ENCODE results near the gene NTRK2.

The NTRK2 gene

DNA sequence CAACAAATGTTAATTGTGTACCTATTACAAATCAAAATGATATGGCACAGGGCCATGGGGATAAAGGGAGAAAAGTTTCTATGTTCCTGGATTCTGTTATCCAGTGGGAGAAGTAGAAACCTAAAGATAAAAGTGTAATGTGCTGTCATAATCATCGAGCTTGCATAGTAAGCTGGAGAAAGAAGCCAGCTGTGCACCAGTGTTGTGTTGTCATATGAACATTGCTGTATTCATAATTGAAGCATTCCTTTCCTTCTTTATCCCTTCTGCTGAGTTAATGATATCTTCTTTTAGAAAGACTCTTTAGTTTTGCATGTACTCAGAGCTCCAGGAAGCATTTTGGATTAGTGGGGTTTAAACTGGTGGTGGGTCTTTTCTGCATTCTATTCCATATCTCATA lies 39.5 kb downstream of the NTRK2 start:
- CTCF ChIA-PET: interaction anchor here (1.1 kb wide), 1 partner anchor 11 kb away, joined by 3 read pairs; no protein-coding TSS in a partner anchor
- DNase-seq: peak in 1 of 3 donors; percentile 3
- H3K27ac ChIP-seq (ENCODE audit: insufficient read depth in 1 of 2, low read depth in 1 of 2, low read length in 2 of 2, poor library complexity in 1 of 2, severe bottlenecking in 2 of 2): no peak overlapping the region
- peaks cover 3 to 57% (median 33%) of the 10 kb centered on the region in 5 experiments for H3K27me3 ChIP-seq (replicated peaks in 2 of 5; ENCODE audit: control insufficient read depth in 4 of 5, insufficient read depth in 5 of 5, low read length in 4 of 5)
- H3K9me3 ChIP-seq (ENCODE audit: control extremely low read depth in 1 of 5, control insufficient read depth in 4 of 5, insufficient read depth in 2 of 5, low read depth in 1 of 5, low read length in 4 of 5): no peaks in the 10 kb centered on the region
- POLR2A ChIA-PET: interaction anchor here (0.6 kb wide), 1 partner anchor 14 kb away, joined by 3 read pairs; no protein-coding TSS in a partner anchor
- no peak overlapping the region for H3K4me3 ChIP-seq (ENCODE audit: control insufficient read depth in 1 of 7, extremely low read depth in 1 of 7, insufficient read depth in 4 of 7, low read depth in 2 of 7, low read length in 6 of 7)
- peaks cover 6 to 13% (median 11%) of the 10 kb centered on the region in 4 experiments for H3K4me1 ChIP-seq (ENCODE audit: control extremely low read depth in 1 of 4, control insufficient read depth in 4 of 4, insufficient read depth in 4 of 4, low read length in 3 of 4)
- no peaks in the 10 kb centered on the region for H3K36me3 ChIP-seq (ENCODE audit: control insufficient read depth in 4 of 4, insufficient read depth in 4 of 4, low read length in 3 of 4)
- WGBS (ENCODE audit: insufficient coverage): no CpG with 5 or more reads among the region's 1 CpG

DNA sequence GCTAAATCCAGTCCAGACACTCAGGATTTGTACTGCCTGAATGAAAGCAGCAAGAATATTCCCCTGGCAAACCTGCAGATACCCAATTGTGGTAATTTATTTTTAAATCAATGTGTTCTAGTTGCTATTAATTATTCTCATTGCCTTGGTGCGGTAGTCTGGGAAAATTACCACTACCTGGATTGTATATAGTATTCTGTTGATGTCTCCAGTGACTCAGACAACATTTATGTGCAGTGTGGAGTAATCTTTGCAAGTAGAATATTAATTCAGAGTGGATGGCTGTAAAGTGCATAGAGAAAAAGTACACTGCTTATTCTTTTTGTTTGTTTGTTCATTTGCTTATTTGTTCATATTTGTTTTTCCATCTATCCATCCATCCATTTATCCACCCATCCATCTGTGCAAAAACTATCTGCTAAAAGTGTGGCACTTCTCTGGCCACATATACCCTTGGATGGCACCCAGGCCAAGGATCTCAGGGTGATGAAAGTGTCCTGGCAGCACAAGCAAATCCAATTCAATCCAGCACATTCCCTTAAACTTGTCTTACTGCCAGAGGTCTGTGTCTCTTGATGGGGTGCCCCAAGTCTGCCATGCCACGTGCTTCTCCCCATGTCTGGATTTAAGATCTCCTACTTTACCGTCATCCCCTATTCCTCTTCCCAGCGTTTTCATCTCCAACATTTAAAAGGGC lies 41.3 kb downstream of the NTRK2 start:
- WGBS (ENCODE audit: insufficient coverage): 100% methylated on average over 2 of the region's 4 CpGs
- Histone ChIP-seq H3K27me3 (replicated peaks in 2 of 5; ENCODE audit: control insufficient read depth in 4 of 5, insufficient read depth in 5 of 5, low read length in 4 of 5) (peaks cover 3 to 63% (median 29%) of the 10 kb centered on the region in 5 experiments), H3K27ac (ENCODE audit: insufficient read depth in 1 of 2, low read depth in 1 of 2, low read length in 2 of 2, poor library complexity in 1 of 2, severe bottlenecking in 2 of 2) (no peak overlapping the region), H3K4me1 (ENCODE audit: control extremely low read depth in 1 of 4, control insufficient read depth in 4 of 4, insufficient read depth in 4 of 4, low read length in 3 of 4) (peaks cover 6 to 13% (median 11%) of the 10 kb centered on the region in 4 experiments), H3K9me3 (ENCODE audit: control extremely low read depth in 1 of 5, control insufficient read depth in 4 of 5, insufficient read depth in 2 of 5, low read depth in 1 of 5, low read length in 4 of 5) (no peaks in the 10 kb centered on the region), H3K36me3 (ENCODE audit: control insufficient read depth in 4 of 4, insufficient read depth in 4 of 4, low read length in 3 of 4) (no peaks in the 10 kb centered on the region), H3K4me3 (ENCODE audit: control insufficient read depth in 1 of 7, extremely low read depth in 1 of 7, insufficient read depth in 4 of 7, low read depth in 2 of 7, low read length in 6 of 7) (no peak overlapping the region)
- CTCF ChIA-PET: no interaction called here
- DNase-seq: no peak
- POLR2A ChIA-PET: no interaction called here

DNA sequence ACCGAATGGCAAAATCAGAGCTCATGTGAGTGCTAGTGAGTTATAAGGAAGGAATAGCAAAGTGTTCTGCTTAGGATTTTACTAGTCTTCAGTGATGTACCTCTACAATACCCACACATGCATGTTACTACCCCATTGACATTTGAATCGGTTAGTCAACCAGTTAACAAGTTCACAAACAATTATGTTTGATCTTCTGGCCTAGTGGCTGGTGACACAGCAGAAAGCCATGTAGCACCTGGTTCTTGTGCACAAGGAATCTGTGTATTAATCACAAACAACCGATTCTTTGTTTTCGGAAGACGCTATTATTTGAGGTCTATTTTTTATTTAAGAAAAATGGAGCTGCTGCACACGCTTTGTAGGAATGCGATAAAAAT lies 41.9 kb downstream of the NTRK2 start:
- H3K36me3 ChIP-seq (ENCODE audit: control insufficient read depth in 4 of 4, insufficient read depth in 4 of 4, low read length in 3 of 4): no peaks in the 10 kb centered on the region
- H3K9me3 ChIP-seq (ENCODE audit: control extremely low read depth in 1 of 5, control insufficient read depth in 4 of 5, insufficient read depth in 2 of 5, low read depth in 1 of 5, low read length in 4 of 5): no peaks in the 10 kb centered on the region
- peaks cover 6 to 13% (median 11%) of the 10 kb centered on the region in 4 experiments for H3K4me1 ChIP-seq (ENCODE audit: control extremely low read depth in 1 of 4, control insufficient read depth in 4 of 4, insufficient read depth in 4 of 4, low read length in 3 of 4)
- POLR2A ChIA-PET: no interaction called here
- WGBS (ENCODE audit: insufficient coverage): 93% methylated on average over 6 of the region's 7 CpGs
- DNase-seq: no peak
- H3K27me3 ChIP-seq (replicated peaks in 2 of 5; ENCODE audit: control insufficient read depth in 4 of 5, insufficient read depth in 5 of 5, low read length in 4 of 5): peaks cover 3 to 64% (median 29%) of the 10 kb centered on the region in 5 experiments
- H3K4me3 ChIP-seq (ENCODE audit: control insufficient read depth in 1 of 7, extremely low read depth in 1 of 7, insufficient read depth in 4 of 7, low read depth in 2 of 7, low read length in 6 of 7): no peak overlapping the region
- CTCF ChIA-PET: no interaction called here
- no peak overlapping the region for H3K27ac ChIP-seq (ENCODE audit: insufficient read depth in 1 of 2, low read depth in 1 of 2, low read length in 2 of 2, poor library complexity in 1 of 2, severe bottlenecking in 2 of 2)

- CTCF ChIA-PET: no interaction called here
Measured at GRCh38 chr9:84711936-84712335, 42.4 kb downstream of the NTRK2 start.

DNA sequence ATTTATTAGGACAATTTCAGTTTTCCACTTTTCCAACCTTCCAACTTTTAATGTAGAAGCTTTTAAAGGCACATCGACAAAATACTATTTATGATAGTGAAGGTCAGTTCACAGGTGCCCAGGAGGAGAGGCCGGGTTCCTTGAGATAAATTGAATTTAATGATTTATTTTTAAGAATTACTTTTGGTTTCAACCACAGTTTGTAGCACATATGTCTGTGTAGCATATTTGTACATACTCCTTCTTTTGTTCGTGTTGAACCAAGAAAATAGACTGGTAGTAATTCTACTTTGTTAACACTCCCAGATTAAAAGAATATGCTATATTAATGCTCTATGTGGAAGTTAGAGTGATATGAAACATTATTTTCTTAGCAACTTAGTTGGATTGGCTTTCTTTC lies 46.7 kb downstream of the NTRK2 start:
- ChIA-PET POLR2A (no interaction called here), CTCF (interaction anchor here (1.9 kb wide), 1 partner anchor 19 kb away, joined by 10 read pairs; no protein-coding TSS in a partner anchor)
- no peaks in the 10 kb centered on the region for H3K36me3 ChIP-seq (ENCODE audit: control insufficient read depth in 4 of 4, insufficient read depth in 4 of 4, low read length in 3 of 4)
- H3K4me3 ChIP-seq (ENCODE audit: control insufficient read depth in 1 of 7, extremely low read depth in 1 of 7, insufficient read depth in 4 of 7, low read depth in 2 of 7, low read length in 6 of 7): no peak overlapping the region
- peaks cover 6 to 56% (median 11%) of the 10 kb centered on the region in 5 experiments for H3K27me3 ChIP-seq (replicated peaks in 2 of 5; ENCODE audit: control insufficient read depth in 4 of 5, insufficient read depth in 5 of 5, low read length in 4 of 5)
- DNase-seq: no peak
- H3K4me1 ChIP-seq (ENCODE audit: control extremely low read depth in 1 of 4, control insufficient read depth in 4 of 4, insufficient read depth in 4 of 4, low read length in 3 of 4): no peaks in the 10 kb centered on the region
- peaks cover 0 to 1% (median 0%) of the 10 kb centered on the region in 5 experiments for H3K9me3 ChIP-seq (ENCODE audit: control extremely low read depth in 1 of 5, control insufficient read depth in 4 of 5, insufficient read depth in 2 of 5, low read depth in 1 of 5, low read length in 4 of 5)
- WGBS (ENCODE audit: insufficient coverage): no CpG with 5 or more reads among the region's 3 CpGs
- H3K27ac ChIP-seq (ENCODE audit: insufficient read depth in 1 of 2, low read depth in 1 of 2, low read length in 2 of 2, poor library complexity in 1 of 2, severe bottlenecking in 2 of 2): no peak overlapping the region

More at GRCh38 chr9:84711936-84712335, 42.4 kb downstream of the NTRK2 start:
- 0% methylated on average over 1 of the region's 6 CpGs for WGBS (ENCODE audit: insufficient coverage)
- peaks cover 6 to 13% (median 11%) of the 10 kb centered on the region in 4 experiments for H3K4me1 ChIP-seq (ENCODE audit: control extremely low read depth in 1 of 4, control insufficient read depth in 4 of 4, insufficient read depth in 4 of 4, low read length in 3 of 4)
- POLR2A ChIA-PET: no interaction called here
- H3K4me3 ChIP-seq (ENCODE audit: control insufficient read depth in 1 of 7, extremely low read depth in 1 of 7, insufficient read depth in 4 of 7, low read depth in 2 of 7, low read length in 6 of 7): no peak overlapping the region
- H3K9me3 ChIP-seq (ENCODE audit: control extremely low read depth in 1 of 5, control insufficient read depth in 4 of 5, insufficient read depth in 2 of 5, low read depth in 1 of 5, low read length in 4 of 5): no peaks in the 10 kb centered on the region
- H3K27me3 ChIP-seq (replicated peaks in 2 of 5; ENCODE audit: control insufficient read depth in 4 of 5, insufficient read depth in 5 of 5, low read length in 4 of 5): peaks cover 4 to 66% (median 25%) of the 10 kb centered on the region in 5 experiments
- no peaks in the 10 kb centered on the region for H3K36me3 ChIP-seq (ENCODE audit: control insufficient read depth in 4 of 4, insufficient read depth in 4 of 4, low read length in 3 of 4)
- no peak overlapping the region for H3K27ac ChIP-seq (ENCODE audit: insufficient read depth in 1 of 2, low read depth in 1 of 2, low read length in 2 of 2, poor library complexity in 1 of 2, severe bottlenecking in 2 of 2)
- peak; percentile 9 to 55 (median 49) for DNase-seq

- POLR2A ChIA-PET: no interaction called here
- no peak for DNase-seq
- Histone ChIP-seq H3K27ac (ENCODE audit: insufficient read depth in 1 of 2, low read depth in 1 of 2, low read length in 2 of 2, poor library complexity in 1 of 2, severe bottlenecking in 2 of 2) (no peak overlapping the region), H3K4me1 (ENCODE audit: control extremely low read depth in 1 of 4, control insufficient read depth in 4 of 4, insufficient read depth in 4 of 4, low read length in 3 of 4) (no peaks in the 10 kb centered on the region), H3K9me3 (ENCODE audit: control extremely low read depth in 1 of 5, control insufficient read depth in 4 of 5, insufficient read depth in 2 of 5, low read depth in 1 of 5, low read length in 4 of 5) (peaks cover 0 to 1% (median 0%) of the 10 kb centered on the region in 5 experiments), H3K36me3 (ENCODE audit: control insufficient read depth in 4 of 4, insufficient read depth in 4 of 4, low read length in 3 of 4) (no peaks in the 10 kb centered on the region), H3K27me3 (replicated peaks in 2 of 5; ENCODE audit: control insufficient read depth in 4 of 5, insufficient read depth in 5 of 5, low read length in 4 of 5) (peaks cover 3 to 44% (median 6%) of the 10 kb centered on the region in 5 experiments), H3K4me3 (ENCODE audit: control insufficient read depth in 1 of 7, extremely low read depth in 1 of 7, insufficient read depth in 4 of 7, low read depth in 2 of 7, low read length in 6 of 7) (no peak overlapping the region)
- 92% methylated on average over 4 of the region's 5 CpGs for WGBS (ENCODE audit: insufficient coverage)
- CTCF ChIA-PET: interaction anchor here (1.0 kb wide), 1 partner anchor 10 kb away, joined by 4 read pairs; no protein-coding TSS in a partner anchor
Measured at GRCh38 chr9:84718476-84718875, 48.9 kb downstream of the NTRK2 start.

DNA sequence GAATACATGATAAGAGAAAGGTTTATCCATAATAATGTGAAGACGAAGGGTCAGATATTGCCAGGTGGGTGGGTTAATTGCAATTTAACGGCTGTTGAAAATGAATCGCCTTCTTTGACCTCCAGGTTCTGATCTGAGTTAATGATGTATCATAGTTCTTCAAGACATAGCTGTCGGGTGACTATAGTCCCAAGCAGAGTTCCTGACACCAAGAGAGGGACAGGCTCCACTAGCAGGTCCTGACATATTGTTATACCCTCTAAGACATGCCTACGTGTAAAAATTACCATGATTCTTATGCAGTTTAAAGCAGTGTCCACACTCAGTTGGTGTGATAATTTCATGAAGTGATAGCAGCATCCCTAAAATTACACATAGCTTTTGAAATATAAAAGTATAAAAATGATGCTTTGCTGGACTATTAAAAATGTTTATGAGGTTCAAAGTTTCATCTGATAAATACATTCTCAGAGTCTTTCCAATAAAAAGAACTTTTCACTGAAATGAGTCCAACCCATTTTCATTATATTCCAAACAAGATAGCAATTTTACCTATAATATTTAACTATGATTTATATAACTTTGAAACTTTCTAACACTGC lies 53.0 kb downstream of the NTRK2 start:
- DNase-seq: no peak
- no peak overlapping the region for H3K27ac ChIP-seq (ENCODE audit: insufficient read depth in 1 of 2, low read depth in 1 of 2, low read length in 2 of 2, poor library complexity in 1 of 2, severe bottlenecking in 2 of 2)
- H3K4me1 ChIP-seq (ENCODE audit: control extremely low read depth in 1 of 4, control insufficient read depth in 4 of 4, insufficient read depth in 4 of 4, low read length in 3 of 4): no peaks in the 10 kb centered on the region
- 98% methylated on average over 4 of the region's 5 CpGs for WGBS (ENCODE audit: insufficient coverage)
- ChIA-PET POLR2A (no interaction called here), CTCF (no interaction called here)
- no peak overlapping the region for H3K4me3 ChIP-seq (ENCODE audit: control insufficient read depth in 1 of 7, extremely low read depth in 1 of 7, insufficient read depth in 4 of 7, low read depth in 2 of 7, low read length in 6 of 7)
- no peaks in the 10 kb centered on the region for H3K36me3 ChIP-seq (ENCODE audit: control insufficient read depth in 4 of 4, insufficient read depth in 4 of 4, low read length in 3 of 4)
- peaks cover 0 to 23% (median 5%) of the 10 kb centered on the region in 5 experiments for H3K27me3 ChIP-seq (replicated peaks in 2 of 5; ENCODE audit: control insufficient read depth in 4 of 5, insufficient read depth in 5 of 5, low read length in 4 of 5)
- peaks cover 0 to 1% (median 0%) of the 10 kb centered on the region in 5 experiments for H3K9me3 ChIP-seq (ENCODE audit: control extremely low read depth in 1 of 5, control insufficient read depth in 4 of 5, insufficient read depth in 2 of 5, low read depth in 1 of 5, low read length in 4 of 5)
